Testis (tissue), 3 donors: ENCODE data around the gene KRT74. TPM values are rescaled to one million over a fixed set of nuclear protein-coding genes. Genes with fewer than 3 reads are reported as not detected.

Experiments used
- DNase-seq: peaks from one replicate; pipeline ENCODE4 v3.0.0-alpha.2; 2019
- H3K27ac ChIP-seq, 2 donors: fragments of 200-600 bp; sonication (generic); one replicate each; pipeline ENCODE4 v1.5.1; 2019
- H3K27me3 ChIP-seq: fragments of 200-600 bp; sonication (generic); one replicate; pipeline ENCODE4 v1.5.1; 2019
- H3K36me3 ChIP-seq: fragments of 200-600 bp; sonication (generic); one replicate; pipeline ENCODE4 v1.5.1; 2017; ENCODE audit warnings: low read depth; ENCODE audit errors: missing control alignments
- H3K4me1 ChIP-seq: fragments of 200-600 bp; sonication (generic); one replicate; pipeline ENCODE4 v1.5.1; 2019
- H3K4me3 ChIP-seq, 2 donors: fragments of 200-600 bp; sonication (generic); one replicate each; pipeline ENCODE4 v1.5.1; 2017 to 2019
- H3K9me3 ChIP-seq: fragments of 200-600 bp; sonication (generic); one replicate; pipeline ENCODE4 v1.5.1; 2017
- POLR2A ChIP-seq: fragments of 450-650 bp; IDR thresholded peaks from one replicate; pipeline ENCODE4 v1.6.1; 2017; ENCODE audit warnings: antibody characterized with exemption, mild to moderate bottlenecking, moderate library complexity
- WGBS, 2 donors: methylation state at CpG; one replicate each; pipeline ENCODE4 v1.1.5; 2018; 5-methylcytosine and 5-hydroxymethylcytosine counted together
- intact Hi-C: fragments of 100-400 bp; cut with DNase I; formaldehyde crosslinking; loops from one replicate; pipeline ENCODE4 v1.15.1; 2023; ENCODE audit warnings: low total_unique reads
- polyA plus RNA-seq: library from polyadenylated mRNA; stranded (reverse); fragments of 350-450 nt; fragmentation: Illumina TruSeq; extraction: RNeasy Lipid Tissue Mini Kit (QIAGEN cat#74804); gene quantifications from one replicate; pipeline ENCODE4 v1.2.3, GENCODE V29; 2014; ENCODE audit warnings: low read depth, low replicate concordance; ENCODE audit not compliant: insufficient read depth
- total RNA-seq, 2 donors: library from RNA; depleted of rRNA; stranded (reverse); fragments of >200 nt; gene quantifications; one replicate each; pipeline ENCODE4 v1.2.3, GENCODE V29; 2016
- TF ChIP-seq, protein P1 (sequence below), 3 experiments: fragments of 450-650 bp in 2 of 3; fragments of 200-600 bp in 1 of 3; sonication (generic) in 1 of 3; IDR thresholded peaks; one replicate each; pipeline ENCODE4 v1.5.1; 2016 to 2019; ENCODE audit warnings: antibody characterized with exemption in 3 of 3, mild to moderate bottlenecking in 2 of 3, moderate library complexity in 1 of 3

KRT74 gene
- total and polyA plus RNA-seq, 3 donors from 2014 or later, result 0.87 to 3.9 (median 2.2) TPM

DNA sequence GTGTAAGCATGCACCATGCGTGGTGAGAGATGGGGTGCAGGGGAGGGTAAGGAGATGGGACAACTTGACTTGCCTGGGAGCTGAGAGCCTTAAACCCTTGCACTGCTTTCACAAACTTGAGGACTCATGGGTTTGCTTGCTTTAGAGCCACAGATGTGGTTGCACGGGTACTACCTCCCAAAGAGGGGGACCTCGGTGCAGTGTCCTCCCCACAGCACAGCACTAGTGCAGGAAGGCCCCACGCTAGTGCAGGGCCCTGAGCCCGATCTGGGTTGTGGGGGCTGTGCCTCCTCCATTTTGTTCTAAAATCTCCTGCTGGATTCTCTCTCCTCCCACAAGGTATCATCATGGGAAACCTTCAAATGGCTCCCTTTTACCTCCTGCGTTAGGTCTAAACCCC lies 16.4 kb upstream of the KRT74 start:
- Histone ChIP-seq H3K4me3 (no peak overlapping the region), H3K27ac (no peak overlapping the region), H3K27me3 (no peaks in the 10 kb centered on the region), H3K9me3 (no peaks in the 10 kb centered on the region), H3K36me3 (no peaks in the 10 kb centered on the region), H3K4me1 (no peaks in the 10 kb centered on the region)
- TF ChIP-seq POLR2A, result no peak
- TF ChIP-seq, protein P1, sequence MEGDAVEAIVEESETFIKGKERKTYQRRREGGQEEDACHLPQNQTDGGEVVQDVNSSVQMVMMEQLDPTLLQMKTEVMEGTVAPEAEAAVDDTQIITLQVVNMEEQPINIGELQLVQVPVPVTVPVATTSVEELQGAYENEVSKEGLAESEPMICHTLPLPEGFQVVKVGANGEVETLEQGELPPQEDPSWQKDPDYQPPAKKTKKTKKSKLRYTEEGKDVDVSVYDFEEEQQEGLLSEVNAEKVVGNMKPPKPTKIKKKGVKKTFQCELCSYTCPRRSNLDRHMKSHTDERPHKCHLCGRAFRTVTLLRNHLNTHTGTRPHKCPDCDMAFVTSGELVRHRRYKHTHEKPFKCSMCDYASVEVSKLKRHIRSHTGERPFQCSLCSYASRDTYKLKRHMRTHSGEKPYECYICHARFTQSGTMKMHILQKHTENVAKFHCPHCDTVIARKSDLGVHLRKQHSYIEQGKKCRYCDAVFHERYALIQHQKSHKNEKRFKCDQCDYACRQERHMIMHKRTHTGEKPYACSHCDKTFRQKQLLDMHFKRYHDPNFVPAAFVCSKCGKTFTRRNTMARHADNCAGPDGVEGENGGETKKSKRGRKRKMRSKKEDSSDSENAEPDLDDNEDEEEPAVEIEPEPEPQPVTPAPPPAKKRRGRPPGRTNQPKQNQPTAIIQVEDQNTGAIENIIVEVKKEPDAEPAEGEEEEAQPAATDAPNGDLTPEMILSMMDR (IDR thresholded peaks at IDR 0.05), result no peak
- intact Hi-C loops, result no loop called here
- DNase-seq, result no peak
- WGBS, 2 donors, result 89 to 90% methylated on average over 5 to 6 of the region's 6 CpGs

DNA sequence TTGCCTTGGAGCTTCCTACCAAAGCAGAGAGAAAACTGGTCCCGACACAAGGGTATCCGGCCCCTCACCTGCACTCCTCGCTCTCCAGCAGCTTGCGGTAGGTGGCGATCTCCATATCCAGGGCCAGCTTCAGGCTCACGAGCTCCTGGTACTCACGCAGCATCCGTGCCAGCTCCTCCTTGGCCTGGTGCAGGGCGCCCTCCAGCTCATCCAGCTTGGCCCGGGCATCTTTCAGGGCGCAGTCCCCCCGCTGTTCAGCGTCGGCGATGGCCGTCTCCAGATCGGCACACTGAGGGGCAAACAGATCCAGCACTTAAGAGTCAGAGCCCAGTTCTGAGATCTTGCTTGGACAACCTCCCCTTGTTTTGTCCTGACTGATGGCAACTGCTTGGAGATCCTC lies 13.9 kb upstream of the KRT74 start:
- DNase-seq, result no peak
- Histone ChIP-seq H3K4me1 (no peaks in the 10 kb centered on the region), H3K27me3 (no peaks in the 10 kb centered on the region), H3K9me3 (no peaks in the 10 kb centered on the region), H3K36me3 (no peaks in the 10 kb centered on the region), H3K4me3 (no peak overlapping the region), H3K27ac (no peak overlapping the region)
- TF ChIP-seq POLR2A, result no peak
- TF ChIP-seq, protein P1 (IDR thresholded peaks at IDR 0.05), result no peak
- intact Hi-C loops, result loop anchor here (5.0 kb wide), 1 partner anchor 280 kb away; no protein-coding TSS in a partner anchor
- 89 to 91% methylated on average over 5 to 17 of the region's 17 CpGs for WGBS, 2 donors

DNA sequence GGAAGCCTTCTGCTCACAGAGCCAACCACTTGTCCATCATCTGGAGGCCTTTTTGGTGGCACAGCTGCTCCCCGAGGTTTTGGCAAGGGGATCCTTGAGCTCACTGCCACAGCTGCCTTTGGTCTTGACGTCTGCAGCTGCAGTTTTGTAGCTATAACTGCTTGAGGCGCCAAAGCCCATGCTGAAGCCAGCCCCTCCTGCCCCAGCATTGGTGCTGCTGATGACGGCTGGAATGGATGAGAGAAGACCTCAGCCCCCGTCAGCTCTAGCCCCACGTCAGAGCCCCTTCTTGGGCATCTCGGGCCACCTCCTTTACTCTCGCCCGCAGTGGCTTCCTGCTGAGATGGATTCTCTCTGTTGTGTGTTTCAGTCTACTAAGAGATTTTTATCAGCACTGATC lies 12.3 kb upstream of the KRT74 start:
- 85 to 90% methylated on average over 9 of the region's 9 CpGs for WGBS, 2 donors
- Histone ChIP-seq H3K4me1 (no peaks in the 10 kb centered on the region), H3K4me3 (no peak overlapping the region), H3K27me3 (no peaks in the 10 kb centered on the region), H3K27ac (no peak overlapping the region), H3K36me3 (no peaks in the 10 kb centered on the region), H3K9me3 (no peaks in the 10 kb centered on the region)
- TF ChIP-seq POLR2A, result no peak
- TF ChIP-seq, protein P1 (IDR thresholded peaks at IDR 0.05), result no peak
- intact Hi-C loops, result loop anchor here (5.0 kb wide), 1 partner anchor 281 kb away; no protein-coding TSS in a partner anchor
- no peak for DNase-seq

DNA sequence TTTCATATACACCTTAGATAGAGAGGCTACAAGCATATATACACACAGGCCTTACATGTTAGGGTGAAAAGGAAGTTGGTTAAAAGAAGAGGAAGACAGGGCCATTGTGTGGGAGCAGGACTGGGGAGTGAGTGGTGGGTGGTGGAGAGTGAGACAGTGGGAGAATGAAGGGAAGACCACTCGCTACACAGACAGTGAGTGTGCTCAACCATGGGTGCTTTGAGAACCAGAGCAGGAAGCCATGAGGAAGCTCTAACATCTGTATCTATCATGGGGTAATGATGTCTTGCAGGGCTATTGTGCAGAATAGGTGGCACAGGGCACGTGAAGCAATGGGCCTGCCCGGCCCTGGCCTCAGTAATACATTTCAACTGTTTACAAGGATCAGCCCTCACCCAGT lies 11.4 kb upstream of the KRT74 start:
- Histone ChIP-seq H3K27me3 (no peaks in the 10 kb centered on the region), H3K9me3 (no peaks in the 10 kb centered on the region), H3K27ac (no peak overlapping the region), H3K36me3 (no peaks in the 10 kb centered on the region), H3K4me1 (no peaks in the 10 kb centered on the region), H3K4me3 (no peak overlapping the region)
- WGBS, 2 donors, result 90 to 100% methylated on average over 3 of the region's 3 CpGs
- DNase-seq, result no peak
- TF ChIP-seq POLR2A, result no peak
- TF ChIP-seq, protein P1 (IDR thresholded peaks at IDR 0.05), result no peak
- intact Hi-C loops, result loop anchor here (5.0 kb wide), 1 partner anchor 282 kb away; no protein-coding TSS in a partner anchor

DNA sequence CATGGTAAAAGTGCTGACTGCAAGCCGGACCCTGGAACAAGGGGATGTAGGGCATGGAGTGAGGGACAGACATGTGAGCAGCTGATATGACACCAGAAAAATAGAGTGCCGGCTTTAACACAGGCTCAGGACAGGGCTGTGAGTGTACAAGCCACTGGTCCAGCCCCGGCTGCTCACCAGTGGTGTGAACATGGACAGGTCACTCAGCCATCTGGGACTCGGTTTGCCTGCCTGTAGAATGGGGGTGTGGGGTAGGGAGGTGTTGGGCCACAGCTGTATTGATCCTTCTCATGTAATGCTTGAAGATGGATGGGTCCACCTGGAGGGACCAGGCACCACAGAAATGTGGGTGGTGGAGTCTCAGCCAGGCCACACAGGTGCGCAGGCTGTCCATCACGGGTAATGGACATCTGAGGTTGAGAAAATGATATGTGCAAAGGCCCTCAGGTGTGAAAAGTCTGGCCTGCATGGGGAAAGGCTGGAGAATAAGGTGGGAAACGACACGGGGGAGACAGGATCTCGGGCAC lies 10.6 kb upstream of the KRT74 start:
- H3K36me3 ChIP-seq, result no peaks in the 10 kb centered on the region
- intact Hi-C loops, result no loop called here
- H3K4me3 ChIP-seq, result no peak overlapping the region
- H3K4me1 ChIP-seq, result no peaks in the 10 kb centered on the region
- no peaks in the 10 kb centered on the region for H3K27me3 ChIP-seq
- H3K27ac ChIP-seq, result no peak overlapping the region
- TF ChIP-seq, protein P1 (IDR thresholded peaks at IDR 0.05), result no peak
- TF ChIP-seq POLR2A, result no peak
- H3K9me3 ChIP-seq, result no peaks in the 10 kb centered on the region
- WGBS, 2 donors, result 90 to 91% methylated on average over 9 of the region's 9 CpGs
- DNase-seq, result no peak
